SKM-1 (cell line): ENCODE results near the gene ACTR3.

Source experiments
- DNase-seq: peaks from one replicate; lab custom pipeline; 2025; ENCODE audit not compliant: unreplicated experiment; lab: John Stamatoyannopoulos, UW

Gene ACTR3

DNA sequence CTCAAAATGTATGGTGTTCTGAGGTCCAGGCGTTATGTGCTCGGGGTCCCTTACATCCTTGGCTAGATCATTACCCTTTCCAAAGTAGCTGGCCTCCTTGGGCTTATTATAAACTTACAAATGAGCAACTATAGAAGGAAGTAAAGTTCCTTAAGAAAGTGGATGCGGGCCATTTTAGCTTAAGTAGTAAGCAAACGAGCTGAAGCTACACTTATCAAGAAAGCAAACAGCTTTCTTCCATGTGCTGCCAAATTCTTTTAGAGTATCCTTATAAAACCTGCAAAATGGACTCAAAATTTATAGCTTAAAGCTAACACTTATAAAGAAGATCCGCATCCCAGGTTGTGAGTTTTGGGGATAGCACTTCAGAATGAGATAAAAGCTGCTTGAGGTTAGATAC, 75.3 kb downstream of the ACTR3 start:
- no peak for DNase-seq

DNA sequence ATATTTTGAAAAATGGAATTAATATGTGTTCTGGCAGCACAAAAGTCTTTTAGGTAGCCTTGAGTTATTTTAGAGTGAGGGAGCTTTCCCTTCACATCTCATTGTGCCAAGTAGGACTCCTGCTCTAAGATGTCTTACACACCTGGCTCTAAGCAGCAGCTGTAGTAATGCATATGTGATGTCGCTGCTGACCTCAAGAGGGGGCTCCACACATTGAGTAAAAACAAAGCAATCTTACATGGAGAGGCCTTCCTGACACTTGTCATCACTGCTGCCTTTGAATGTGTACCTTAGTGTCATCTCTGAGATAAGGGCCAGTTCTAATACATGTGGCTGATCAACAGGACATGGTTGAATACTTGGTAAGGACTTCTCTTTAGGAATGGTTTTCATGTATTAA, 75.8 kb downstream of the ACTR3 start:
- DNase-seq, result no peak

DNA sequence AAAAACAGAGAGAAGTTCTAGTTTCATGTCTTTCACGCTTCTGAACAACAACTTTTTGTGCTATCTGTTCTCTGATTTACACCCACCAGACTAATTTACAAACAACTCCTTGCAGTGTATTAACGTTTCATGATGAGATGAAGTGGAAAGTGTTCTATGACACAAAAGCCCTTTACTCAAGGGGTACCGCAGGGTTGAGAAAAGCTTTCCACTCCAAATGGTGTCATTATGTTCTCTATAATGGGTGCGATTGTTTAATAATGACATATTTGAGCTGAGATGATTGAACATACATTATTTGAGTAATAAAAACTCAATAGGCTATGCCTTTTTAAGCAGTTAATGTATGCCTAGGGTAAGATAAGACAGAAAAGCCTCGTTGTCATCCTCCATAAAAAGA, 76.3 kb downstream of the ACTR3 start:
- no peak for DNase-seq

DNA sequence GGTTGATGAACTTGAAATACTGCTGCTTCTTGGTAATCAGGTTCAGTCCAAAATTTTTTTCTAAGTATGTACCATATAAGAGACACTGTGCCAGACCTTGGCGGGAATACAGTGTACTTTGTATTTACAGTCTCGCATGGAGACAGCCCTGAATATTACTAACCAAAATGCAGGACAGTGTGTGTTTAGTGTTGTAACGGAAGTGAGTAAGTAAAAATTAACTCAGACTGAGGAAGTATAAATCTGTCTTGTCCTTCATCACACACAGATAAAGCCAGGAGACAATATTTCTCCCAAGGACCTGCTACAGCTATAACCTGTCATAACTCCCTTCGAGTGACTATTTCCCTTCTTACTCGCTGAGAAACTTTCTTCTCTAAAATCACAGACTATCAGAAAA, 76.9 kb downstream of the ACTR3 start:
- no peak for DNase-seq

DNA sequence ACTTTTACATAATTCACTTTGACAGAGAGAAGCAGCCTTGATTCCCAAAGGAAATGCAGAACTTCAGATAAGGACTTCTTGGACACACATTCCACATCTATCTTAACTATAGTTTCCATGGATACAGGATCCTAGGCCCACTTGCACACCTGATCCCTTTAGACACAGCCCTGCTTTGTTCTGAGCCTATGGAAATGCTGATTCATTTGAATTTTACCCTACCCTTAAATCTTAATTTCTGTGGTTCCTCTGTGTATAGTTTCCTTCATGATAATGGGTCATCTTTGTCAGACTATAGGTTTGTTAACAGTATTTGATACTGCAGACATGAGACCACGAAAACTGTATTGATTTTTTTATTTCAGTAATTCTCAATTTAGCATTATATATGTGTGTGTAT, 77.4 kb downstream of the ACTR3 start:
- DNase-seq, result no peak

DNA sequence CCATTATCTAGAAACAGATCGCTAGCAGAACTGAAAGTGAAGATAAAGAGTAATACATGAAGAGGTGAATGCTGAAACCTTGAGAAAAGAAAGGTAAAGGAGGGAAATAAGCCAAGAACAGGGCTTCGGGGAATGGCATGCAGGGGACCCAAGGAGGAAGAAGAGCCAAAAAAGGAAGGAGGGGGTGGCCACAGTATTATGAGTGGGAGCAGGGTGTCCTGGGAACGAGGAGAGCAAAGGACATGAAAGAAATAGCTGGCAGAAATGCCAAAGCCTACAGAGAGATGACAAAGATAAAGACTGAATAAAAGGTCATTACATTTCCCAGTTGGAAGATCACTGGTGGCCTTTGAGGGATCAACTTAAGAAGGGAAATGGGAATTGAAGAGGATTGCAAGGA, 82.9 kb downstream of the ACTR3 start:
- DNase-seq, result no peak

DNA sequence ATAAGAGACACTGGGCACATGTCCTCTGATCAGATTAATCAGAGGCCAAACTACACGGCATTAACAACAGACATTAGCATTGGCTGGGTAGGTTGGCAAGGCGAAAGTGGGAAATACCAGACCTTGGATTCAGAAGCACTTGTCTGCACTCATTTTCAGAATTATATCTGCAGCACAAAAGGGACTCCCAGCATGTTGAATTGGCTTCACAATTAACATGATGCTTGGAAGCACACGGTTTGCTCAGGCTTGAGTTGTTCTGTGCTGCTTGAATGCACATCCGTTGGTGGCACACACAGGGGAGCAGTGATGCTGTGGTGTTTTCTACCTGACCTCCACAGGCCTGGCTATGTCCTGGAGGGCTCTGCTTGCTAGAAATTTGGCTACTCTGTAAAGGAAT, 83.9 kb downstream of the ACTR3 start:
- no peak for DNase-seq

DNA sequence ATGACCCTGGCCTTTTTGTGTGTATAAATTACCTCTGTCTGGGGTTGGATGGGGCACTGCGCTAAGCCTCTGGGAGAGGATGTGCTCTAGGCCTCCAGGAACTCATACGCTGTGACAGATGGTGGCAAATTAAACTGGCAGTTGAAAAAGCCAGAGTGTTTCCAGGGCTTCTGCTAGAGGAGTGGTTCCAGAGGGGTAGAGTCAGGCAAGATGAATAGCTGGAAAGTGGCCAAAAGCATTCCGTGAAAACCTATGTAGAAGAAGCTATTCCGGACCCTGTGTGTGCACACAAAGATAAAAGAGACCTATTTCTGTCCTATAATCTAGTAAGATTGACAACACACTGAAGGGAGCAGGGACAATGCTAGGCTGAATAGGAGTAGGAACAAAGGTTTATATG, 84.8 kb downstream of the ACTR3 start:
- DNase-seq, result no peak

DNA sequence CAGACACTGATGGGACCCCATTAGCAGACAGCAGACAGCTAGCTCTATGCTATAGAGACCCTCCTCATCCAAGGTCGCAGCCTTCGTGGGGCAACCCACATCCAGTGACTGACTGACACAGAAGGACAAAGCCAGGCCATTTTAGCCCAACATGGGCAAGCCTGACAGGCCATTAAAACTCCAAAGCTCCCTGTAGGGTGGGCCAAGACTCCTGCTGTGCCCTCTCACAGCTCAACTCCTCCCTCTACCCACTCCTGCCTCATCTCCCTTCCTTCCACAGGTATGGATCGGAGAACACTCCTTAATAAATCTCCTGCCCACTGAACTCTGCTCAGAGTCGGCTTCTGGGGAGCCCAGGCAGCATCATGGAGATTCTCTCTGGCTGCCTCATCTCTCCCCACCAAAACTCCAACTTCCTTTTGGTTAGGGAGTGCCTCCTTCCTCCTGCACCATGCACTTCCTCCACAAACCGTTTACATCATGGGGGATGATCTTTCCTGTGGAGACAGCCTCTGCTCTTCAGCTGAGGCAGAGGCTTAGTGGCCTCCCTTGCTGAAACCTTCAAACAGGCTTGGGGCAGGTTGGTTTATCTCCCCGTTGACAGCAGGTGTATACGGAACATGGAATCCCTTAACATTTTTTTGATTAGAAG, 86.5 kb downstream of the ACTR3 start:
- peak; percentile 11 for DNase-seq

DNA sequence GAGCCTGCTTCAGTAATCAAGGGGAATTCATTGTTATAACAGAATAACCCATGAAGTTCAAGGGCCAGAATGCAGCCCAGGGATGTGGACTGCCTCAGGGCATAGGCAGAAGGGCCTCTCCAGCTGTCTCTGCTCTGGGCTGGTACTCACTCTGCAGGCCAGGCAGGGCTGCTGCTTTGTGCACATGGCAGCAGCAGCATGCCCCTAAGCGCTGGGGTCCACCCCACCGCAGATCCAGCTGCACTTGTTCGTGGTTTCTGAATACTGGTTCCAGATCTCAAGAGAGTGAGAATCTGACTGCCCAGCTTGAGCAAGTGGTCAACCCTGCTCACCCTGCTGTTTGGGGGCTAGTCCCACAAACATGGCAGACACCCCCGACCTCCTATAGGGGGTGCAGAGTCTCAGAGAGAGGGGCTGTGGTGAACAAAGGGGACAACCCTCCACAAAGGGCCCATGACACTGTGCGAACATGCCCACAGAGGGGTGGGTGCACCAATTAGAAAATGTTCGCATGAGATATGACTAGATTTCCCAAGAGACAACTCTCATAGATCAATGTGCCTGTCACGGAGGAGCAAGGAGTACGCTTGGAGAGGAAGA, 87.3 kb downstream of the ACTR3 start:
- DNase-seq, result no peak

DNA sequence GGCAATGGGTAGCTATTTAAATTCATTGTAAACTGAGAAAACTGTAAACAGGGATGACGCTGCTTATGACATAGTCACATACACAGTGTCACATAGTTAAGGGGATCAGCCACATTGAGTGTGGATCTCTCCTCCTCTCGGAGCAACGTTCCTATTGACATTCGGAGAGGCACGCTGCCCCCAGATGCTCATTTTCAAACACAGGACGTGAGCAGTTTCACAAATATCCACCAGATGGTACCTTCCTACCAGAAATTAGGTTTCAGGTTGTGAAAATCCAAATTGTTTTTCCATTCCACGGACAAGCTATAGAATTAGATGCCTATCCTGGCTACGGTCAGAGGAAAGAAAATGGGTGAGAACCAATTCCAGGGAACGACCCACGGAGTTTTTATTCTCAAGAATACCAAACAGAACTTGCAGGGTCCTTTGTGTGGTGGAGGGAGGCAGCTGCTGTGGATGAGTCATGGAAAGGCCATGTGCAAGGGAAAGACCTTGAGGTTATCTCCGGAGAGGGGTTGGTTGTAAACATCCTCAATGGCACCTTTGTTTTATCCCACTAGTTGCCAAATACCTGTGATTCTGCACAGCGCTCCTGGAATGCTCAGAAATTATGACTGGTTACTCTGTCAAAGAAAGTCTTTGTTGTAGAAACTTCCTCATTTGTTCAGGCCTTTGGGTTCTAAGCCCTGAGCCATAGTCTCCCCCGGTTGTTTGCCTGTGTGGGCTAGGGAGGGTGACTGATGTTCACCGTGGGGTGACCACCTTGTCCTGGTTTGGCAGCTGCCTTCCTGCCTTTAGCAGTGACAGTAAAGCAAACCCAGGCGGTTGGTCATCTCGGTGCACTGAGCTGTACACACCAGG, 88.0 kb downstream of the ACTR3 start:
- no peak for DNase-seq

DNA sequence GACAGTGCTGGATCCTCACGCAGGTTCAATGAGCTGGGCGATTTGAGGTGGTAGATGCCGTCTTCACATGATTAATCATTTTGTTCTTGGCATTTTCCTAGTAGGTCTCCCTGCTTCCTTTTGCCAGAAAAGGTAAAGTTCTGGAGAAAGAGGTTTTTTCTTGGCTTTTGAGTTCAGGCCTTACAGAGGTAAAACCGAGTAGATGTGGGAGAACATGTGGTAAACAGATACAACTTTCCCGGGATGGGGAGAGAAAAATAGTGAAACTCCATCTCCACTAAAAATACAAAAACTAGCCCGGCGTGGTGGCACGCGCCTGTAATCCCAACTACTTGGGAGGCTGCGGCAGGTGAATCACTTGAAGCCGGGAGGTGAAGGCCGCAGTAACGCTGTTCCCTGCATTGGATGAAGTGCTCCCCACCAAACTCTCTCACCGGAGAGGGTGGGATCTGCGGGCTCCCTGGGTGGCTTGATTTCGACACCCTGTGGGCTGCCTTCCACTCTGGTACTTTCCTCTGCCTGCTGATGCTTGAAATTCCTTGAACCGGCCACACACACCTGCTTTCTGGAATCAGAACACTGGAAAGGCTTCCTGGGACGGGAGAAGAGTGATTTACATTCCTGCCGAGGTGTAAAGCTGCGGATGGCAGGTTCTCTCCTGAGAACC, 88.8 kb downstream of the ACTR3 start:
- no peak for DNase-seq

DNA sequence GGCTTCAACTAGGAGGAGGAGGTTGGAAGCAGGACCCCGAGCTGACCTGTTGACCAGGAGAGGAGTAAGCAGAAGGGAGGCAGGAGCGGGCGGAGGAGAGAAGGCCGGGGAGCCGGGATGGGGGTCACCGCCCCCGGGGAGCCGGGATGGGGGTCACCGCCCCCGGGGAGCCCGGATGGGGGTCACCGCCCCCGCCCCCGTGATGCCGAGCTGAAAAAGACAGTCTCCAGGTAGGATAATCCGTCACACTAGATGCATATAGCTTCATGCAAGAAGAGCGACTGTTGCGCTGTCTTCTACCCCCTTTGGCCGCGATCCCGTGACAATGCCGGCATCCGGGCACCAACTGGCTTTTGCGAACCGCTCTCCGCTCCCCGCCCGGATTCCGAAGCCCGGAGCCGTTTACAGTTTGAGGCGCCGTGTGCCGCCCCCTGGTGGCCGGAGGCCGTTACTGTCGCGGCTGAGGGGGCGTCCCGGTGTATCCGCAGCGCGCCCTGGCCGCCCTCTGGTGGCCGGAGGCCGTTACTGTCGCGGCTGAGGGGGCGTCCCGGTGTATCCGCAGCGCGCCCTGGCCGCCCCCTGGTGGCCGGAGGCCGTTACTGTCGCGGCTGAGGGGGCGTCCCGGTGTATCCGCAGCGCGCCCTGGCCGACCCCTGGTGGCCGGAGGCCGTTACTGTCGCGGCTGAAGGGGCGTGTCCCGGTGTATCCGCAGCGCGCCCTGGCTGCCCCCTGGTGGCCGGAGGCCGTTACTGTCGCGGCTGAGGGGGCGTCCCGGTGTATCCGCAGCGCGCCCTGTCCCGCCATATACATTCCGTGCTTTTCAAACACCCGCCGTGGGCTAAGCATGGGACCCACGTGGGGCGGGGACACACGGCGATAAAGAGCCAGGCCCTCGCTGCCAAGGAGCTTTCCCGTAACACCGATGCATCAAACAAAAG, 89.6 kb downstream of the ACTR3 start:
- DNase-seq, result no peak

DNA sequence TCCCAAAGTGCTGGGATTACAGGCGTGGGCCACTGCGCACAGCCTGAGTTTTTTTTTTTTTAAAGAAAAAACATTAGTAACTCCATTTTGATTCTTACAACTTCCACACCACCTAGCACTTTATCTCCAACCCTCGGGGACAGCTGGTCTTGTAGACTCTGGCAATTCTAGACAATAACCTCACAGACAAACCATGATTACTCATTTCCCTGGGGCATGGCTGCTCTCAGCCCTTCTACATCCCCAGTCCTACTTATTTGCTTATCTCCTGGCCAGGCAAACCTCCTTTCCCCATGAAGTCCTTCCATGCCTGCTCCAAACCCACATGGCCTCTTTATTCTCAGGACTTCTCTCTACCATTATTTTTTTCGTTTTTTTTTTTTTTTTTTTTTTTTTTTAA, 91.1 kb downstream of the ACTR3 start:
- DNase-seq, result no peak

DNA sequence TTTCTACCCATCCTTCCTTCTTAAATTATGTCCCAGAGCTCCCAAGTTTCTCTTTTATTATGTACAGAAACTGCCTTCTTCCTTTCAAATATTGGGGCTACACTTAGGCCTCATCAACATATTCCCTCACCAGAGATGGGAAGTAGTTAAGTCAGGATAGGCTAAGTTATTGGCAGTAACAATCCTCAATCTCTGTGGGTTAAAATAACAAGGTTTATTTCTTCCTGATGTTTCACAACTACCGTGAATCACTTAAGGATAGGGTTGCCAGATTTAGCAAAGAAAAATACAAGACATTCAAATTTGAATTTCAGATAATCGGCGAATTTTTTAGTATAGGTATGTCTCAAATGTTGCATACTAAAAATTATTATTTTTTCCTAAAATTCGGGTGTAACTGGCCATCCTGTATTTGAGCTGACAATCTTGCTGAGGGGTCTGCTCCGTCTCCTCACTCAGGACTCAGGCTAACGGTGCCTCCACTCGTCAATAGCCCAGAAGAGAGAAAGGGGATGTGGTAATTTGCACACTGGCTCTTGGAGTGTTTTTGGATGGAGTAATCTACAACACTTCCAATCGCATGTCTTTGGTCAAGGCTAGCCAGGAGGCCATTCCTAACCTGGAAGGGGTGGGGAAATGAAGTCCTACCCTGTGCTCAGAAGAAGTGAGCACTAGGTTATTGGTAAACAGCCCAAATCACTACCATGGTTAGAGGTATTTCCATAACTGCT, 91.7 kb downstream of the ACTR3 start:
- no peak for DNase-seq

DNA sequence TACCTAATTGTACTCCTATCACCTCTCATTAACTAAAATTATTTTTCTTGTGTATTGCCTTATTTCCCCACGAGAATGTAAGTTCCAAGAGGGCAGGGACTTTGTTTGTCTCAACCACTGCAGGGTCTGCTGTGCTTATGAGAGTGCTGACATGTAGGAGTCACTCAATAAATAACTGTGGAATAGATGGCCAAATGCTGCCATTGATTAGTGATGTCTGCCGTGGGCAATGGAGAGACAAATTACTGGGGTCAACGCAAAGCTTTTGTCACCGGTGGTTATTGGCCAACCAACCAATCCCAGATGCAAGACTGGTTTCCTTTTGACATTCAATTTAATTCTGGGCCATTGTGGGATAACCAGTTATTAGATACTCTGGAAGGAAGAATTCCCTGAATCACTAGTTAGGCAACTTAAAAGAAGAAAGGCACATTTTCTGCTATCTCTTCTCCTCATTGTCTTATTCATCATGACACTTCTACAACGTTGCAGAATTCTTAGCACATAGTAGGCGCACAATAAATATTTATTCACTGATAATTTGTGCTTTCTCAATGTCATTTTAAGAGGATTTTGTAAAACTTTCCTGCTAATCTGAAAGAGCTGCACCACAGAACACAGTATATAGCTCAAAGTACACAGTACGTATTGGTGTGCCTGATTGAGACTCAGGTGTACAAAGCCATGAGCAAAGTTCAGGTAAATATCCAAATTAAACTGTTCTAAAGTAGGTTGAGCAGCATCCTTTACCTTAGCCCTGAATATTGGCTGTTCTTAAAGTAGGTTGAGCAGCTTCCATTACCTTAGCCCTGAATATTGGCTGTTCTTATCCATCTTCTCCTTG, 95.9 kb downstream of the ACTR3 start:
- no peak for DNase-seq

DNA sequence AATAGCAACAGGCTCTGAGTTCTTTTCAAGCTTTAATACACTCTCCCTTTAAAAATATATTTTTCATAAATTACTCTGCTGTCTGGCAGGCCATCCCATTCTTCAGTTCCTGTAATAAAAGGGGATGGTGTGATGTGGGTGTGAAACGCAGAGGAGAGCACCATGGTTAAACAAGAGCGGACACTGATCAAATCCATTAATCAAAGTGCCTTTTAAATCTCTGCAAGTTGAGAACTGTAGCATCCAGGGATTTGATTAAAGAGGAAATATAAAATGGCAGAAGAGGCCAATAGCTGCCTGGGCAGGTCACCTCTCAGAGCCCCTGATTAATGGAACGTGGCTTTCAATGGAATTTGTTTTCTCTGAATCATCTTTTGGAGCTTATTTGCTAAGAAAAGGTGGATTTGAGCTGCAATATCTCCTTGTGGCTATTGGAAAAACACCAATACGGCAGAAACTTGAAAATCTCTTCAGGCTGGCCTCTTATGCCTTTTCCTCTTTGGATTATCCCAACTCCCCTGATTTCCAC, 96.9 kb downstream of the ACTR3 start:
- DNase-seq, result no peak

DNA sequence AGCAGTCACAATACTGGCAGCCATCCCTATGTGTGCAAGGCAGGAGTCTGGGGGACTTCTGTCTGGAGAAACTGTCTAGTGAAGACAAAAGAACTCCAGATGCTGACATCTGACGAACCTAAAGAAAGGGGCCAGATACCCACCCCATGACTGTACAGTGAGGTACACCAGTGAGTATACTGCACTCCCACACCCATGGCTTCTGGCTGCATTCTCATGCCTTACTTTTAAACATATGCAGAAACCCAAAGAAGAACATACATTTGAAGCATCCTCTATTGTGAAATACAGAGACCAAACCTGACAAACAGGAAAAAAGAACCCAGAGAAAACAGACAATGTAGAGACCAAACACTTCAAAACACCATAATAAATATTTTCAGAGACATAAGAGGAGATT, 102.2 kb downstream of the ACTR3 start:
- no peak for DNase-seq
